ENCODE data around the gene HDHD5.

- no peak for TF ChIP-seq CTCF (IDR thresholded peaks at IDR 0.05; ENCODE audit: poor library complexity, severe bottlenecking)
- no peak for TF ChIP-seq MXI1 (conservative IDR thresholded peaks at IDR 0.05; ENCODE audit: poor library complexity, severe bottlenecking)
- TF ChIP-seq POLR2AphosphoS5 (IDR thresholded peaks at IDR 0.05) = no peak
Measured at GRCh38 chr22:17114173-17114897, 44.7 kb downstream of the HDHD5 start.

All from neural cell (in vitro differentiated cells).